Neural progenitor cell (in vitro differentiated cells): ENCODE measurements around the gene DDX10. TPM values are rescaled to one million over a fixed set of nuclear protein-coding genes. Genes with fewer than 3 reads are reported as not detected.

ENCODE experiments used
- DNase-seq: peaks from one replicate; pipeline ENCODE4 v3.0.0-alpha.2; 2016; ENCODE audit warnings: low spot score
- H2AFZ ChIP-seq: fragments of 200-600 bp; sonication (generic); replicated peaks from 2 replicates; pipeline ENCODE4 v1.6.1; 2016; ENCODE audit warnings: antibody characterized with exemption
- H3F3A ChIP-seq: fragments of 200-600 bp; sonication (generic); 2 replicates; pipeline ENCODE4 v1.6.1; 2016; ENCODE audit warnings: antibody characterized with exemption, low read depth
- H3K27ac ChIP-seq: fragments of 200-600 bp; sonication (generic); 2 replicates; pipeline ENCODE4 v1.5.1; 2016; ENCODE audit warnings: mild to moderate bottlenecking
- H3K27me3 ChIP-seq: fragments of 200-600 bp; sonication (generic); 2 replicates; pipeline ENCODE4 v1.6.1; 2016; ENCODE audit warnings: mild to moderate bottlenecking, moderate library complexity
- H3K36me3 ChIP-seq: fragments of 200-600 bp; sonication (generic); 2 replicates; pipeline ENCODE4 v1.5.1; 2016
- H3K4me1 ChIP-seq: fragments of 200-600 bp; sonication (generic); 2 replicates; pipeline ENCODE4 v1.6.1; 2016; ENCODE audit warnings: mixed run types
- H3K4me2 ChIP-seq: fragments of 200-600 bp; sonication (generic); 2 replicates; pipeline ENCODE4 v1.6.1; 2016
- H3K4me3 ChIP-seq: fragments of 200-600 bp; sonication (generic); 2 replicates; pipeline ENCODE4 v1.5.1; 2016
- H3K79me2 ChIP-seq: fragments of 200-600 bp; sonication (generic); 2 replicates; pipeline ENCODE4 v1.6.1; 2016; ENCODE audit warnings: low read depth
- H3K9ac ChIP-seq: fragments of 200-600 bp; sonication (generic); 2 replicates; pipeline ENCODE4 v1.6.1; 2016
- H3K9me3 ChIP-seq: fragments of 200-600 bp; sonication (generic); 2 replicates; pipeline ENCODE4 v1.5.1; 2016; ENCODE audit warnings: low read depth
- H4K20me1 ChIP-seq: fragments of 200-600 bp; sonication (generic); 2 replicates; pipeline ENCODE4 v1.6.1; 2016; ENCODE audit warnings: low read depth
- H3K27ac Mint-ChIP-seq: 3 replicates; pipeline ENCODE4 v1.8.0; 2021; ENCODE audit warnings: mixed read lengths
- H3K27me3 Mint-ChIP-seq: 2 replicates; pipeline ENCODE4 v1.8.0; 2022; ENCODE audit warnings: low read depth, mild to moderate bottlenecking, inconsistent platforms, moderate library complexity, mixed read lengths; ENCODE audit not compliant: insufficient read depth
- H3K36me3 Mint-ChIP-seq: 3 replicates; pipeline ENCODE4 v1.8.0; 2021; ENCODE audit warnings: mixed read lengths
- H3K4me1 Mint-ChIP-seq: 3 replicates; pipeline ENCODE4 v1.8.0; 2021; ENCODE audit warnings: mixed read lengths
- H3K4me3 Mint-ChIP-seq: 3 replicates; pipeline ENCODE4 v1.8.0; 2021; ENCODE audit warnings: mild to moderate bottlenecking, moderate library complexity, mixed read lengths
- H3K9me3 Mint-ChIP-seq: 3 replicates; pipeline ENCODE4 v1.8.0; 2020; ENCODE audit warnings: mixed read lengths
- EZH2 ChIP-seq: fragments of 200-600 bp; sonication (generic); IDR thresholded peaks from 2 replicates; pipeline ENCODE4 v1.6.1; 2017; ENCODE audit warnings: antibody characterized with exemption, mild to moderate bottlenecking, moderate library complexity
- EZH2phosphoT487 ChIP-seq: fragments of 200-600 bp; sonication (generic); IDR thresholded peaks from 2 replicates; pipeline ENCODE4 v1.6.1; 2017; ENCODE audit warnings: antibody characterized with exemption
- total RNA-seq: library from RNA; depleted of rRNA; stranded (reverse); fragments of >200 nt; gene quantifications from 2 replicates; pipeline ENCODE4 v1.2.3, GENCODE V29; 2015; ENCODE audit warnings: low replicate concordance
- TF ChIP-seq, protein P1 (sequence below): fragments of 200-600 bp; sonication (generic); IDR thresholded peaks from 2 replicates; pipeline ENCODE4 v1.5.1; 2017; ENCODE audit warnings: antibody characterized with exemption, mild to moderate bottlenecking

The DDX10 gene
- total RNA-seq, 1 donor from 2014 or later: 34.1 TPM

DNA sequence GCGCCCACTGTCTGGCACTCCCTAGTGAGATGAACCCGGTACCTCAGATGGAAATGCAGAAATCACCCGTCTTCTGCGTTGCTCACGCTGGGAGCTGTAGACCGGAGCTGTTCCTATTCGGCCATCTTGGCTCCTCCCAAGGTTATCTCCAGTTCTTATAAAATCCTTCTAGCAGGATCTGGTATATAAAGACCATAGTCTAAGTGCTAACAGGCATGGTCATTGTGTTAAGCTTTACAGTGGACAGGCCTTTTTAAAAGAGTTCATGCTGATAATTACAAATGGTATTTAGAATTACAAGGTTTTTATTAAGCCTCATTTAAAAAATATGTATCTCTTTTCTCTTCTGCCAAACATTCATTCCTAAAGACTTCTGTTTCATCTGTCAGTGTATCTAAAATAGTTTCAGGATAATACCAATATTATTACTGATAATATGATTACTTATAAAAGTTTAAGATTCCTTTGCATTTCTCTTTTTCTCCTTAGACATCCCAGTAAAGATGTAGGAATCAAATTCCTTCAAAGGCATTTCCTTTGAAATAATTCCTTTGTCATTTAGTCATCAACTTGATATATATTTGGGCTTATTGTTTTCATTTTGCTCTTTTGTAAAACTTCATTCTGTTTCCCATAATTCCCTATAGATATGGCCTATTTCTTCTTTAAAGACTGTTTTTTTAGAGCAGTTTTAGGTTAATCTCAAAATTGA is 20.7 kb downstream of the DDX10 start:
- Histone ChIP-seq H3K27me3 (no peaks in the 10 kb centered on the region), H3K27ac (no peak overlapping the region), H3K4me2 (no peak overlapping the region), H3F3A (no peaks in the 10 kb centered on the region), H2AFZ (no peak overlapping the region), H3K4me1 (no peaks in the 10 kb centered on the region), H3K36me3 (peaks cover 3% of the 10 kb centered on the region), H3K79me2 (no peaks in the 10 kb centered on the region), H3K9me3 (no peaks in the 10 kb centered on the region), H3K9ac (no peak overlapping the region), H4K20me1 (no peaks in the 10 kb centered on the region), H3K4me3 (no peak overlapping the region)
- TF ChIP-seq EZH2phosphoT487: no peak
- no peak for TF ChIP-seq EZH2
- TF ChIP-seq, protein P1, sequence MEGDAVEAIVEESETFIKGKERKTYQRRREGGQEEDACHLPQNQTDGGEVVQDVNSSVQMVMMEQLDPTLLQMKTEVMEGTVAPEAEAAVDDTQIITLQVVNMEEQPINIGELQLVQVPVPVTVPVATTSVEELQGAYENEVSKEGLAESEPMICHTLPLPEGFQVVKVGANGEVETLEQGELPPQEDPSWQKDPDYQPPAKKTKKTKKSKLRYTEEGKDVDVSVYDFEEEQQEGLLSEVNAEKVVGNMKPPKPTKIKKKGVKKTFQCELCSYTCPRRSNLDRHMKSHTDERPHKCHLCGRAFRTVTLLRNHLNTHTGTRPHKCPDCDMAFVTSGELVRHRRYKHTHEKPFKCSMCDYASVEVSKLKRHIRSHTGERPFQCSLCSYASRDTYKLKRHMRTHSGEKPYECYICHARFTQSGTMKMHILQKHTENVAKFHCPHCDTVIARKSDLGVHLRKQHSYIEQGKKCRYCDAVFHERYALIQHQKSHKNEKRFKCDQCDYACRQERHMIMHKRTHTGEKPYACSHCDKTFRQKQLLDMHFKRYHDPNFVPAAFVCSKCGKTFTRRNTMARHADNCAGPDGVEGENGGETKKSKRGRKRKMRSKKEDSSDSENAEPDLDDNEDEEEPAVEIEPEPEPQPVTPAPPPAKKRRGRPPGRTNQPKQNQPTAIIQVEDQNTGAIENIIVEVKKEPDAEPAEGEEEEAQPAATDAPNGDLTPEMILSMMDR: no peak
- Mint-ChIP-seq H3K4me1 (no peaks in the 10 kb centered on the region), H3K4me3 (no peak overlapping the region), H3K9me3 (peaks cover 10% of the 10 kb centered on the region), H3K27ac (no peak overlapping the region), H3K36me3 (peaks cover 44% of the 10 kb centered on the region), H3K27me3 (no peaks in the 10 kb centered on the region)
- DNase-seq: no peak

DNA sequence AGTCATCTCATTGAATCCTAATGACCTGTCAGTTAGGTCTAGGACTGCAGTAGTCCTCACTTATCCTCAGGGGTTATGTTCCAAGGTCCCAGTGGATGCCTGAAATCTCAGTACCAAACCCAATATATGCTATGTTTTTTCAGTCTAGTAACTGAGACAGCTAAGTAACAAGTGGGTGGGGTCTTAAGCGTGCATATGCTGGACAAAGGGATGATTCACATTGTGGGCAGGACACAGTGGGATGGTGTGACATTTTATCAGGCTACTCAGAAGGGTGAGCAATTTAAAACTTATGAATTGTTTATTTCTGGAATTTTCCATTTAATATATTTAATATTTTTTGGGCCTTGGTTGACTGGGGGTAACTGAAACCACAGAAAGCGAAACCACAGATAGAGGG is 29.0 kb downstream of the DDX10 start:
- Histone ChIP-seq H3K36me3 (no peaks in the 10 kb centered on the region), H2AFZ (no peak overlapping the region), H4K20me1 (no peaks in the 10 kb centered on the region), H3K27ac (no peak overlapping the region), H3K4me2 (no peak overlapping the region), H3F3A (no peaks in the 10 kb centered on the region), H3K4me1 (no peaks in the 10 kb centered on the region), H3K9me3 (no peaks in the 10 kb centered on the region), H3K79me2 (no peaks in the 10 kb centered on the region), H3K27me3 (no peaks in the 10 kb centered on the region), H3K9ac (no peak overlapping the region), H3K4me3 (no peak overlapping the region)
- Mint-ChIP-seq H3K27ac (no peak overlapping the region), H3K27me3 (no peaks in the 10 kb centered on the region), H3K4me1 (peaks cover 5% of the 10 kb centered on the region), H3K9me3 (no peaks in the 10 kb centered on the region), H3K36me3 (peaks cover 27% of the 10 kb centered on the region), H3K4me3 (no peak overlapping the region)
- DNase-seq: no peak
- TF ChIP-seq EZH2phosphoT487: no peak
- no peak for TF ChIP-seq EZH2
- TF ChIP-seq, protein P1: no peak

DNA sequence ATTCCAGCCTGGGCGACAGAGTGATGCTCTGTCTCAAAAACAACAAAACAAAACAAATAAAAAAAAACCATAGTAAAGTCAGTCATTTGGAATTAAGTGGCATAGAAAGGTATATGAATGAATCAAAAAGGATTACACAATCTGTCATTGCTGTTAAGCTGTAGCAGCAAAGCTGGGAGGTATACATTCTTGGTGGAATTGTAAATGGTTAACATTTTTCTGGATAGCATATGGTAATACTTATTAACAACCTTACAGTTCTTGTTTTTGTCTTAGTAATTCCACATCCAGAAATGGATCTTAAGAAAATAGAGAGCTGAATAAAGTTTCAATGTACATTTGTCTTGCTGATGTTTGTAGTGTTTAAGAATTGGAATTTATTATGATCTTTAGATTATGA is 30.0 kb downstream of the DDX10 start:
- Mint-ChIP-seq H3K9me3 (no peaks in the 10 kb centered on the region), H3K36me3 (peaks cover 21% of the 10 kb centered on the region), H3K4me3 (no peak overlapping the region), H3K27ac (no peak overlapping the region), H3K27me3 (no peaks in the 10 kb centered on the region), H3K4me1 (peaks cover 5% of the 10 kb centered on the region)
- Histone ChIP-seq H4K20me1 (no peaks in the 10 kb centered on the region), H3K4me3 (no peak overlapping the region), H3K4me2 (no peak overlapping the region), H2AFZ (no peak overlapping the region), H3K9ac (no peak overlapping the region), H3K36me3 (no peaks in the 10 kb centered on the region), H3F3A (no peaks in the 10 kb centered on the region), H3K79me2 (no peaks in the 10 kb centered on the region), H3K27ac (no peak overlapping the region), H3K27me3 (no peaks in the 10 kb centered on the region), H3K9me3 (no peaks in the 10 kb centered on the region), H3K4me1 (no peaks in the 10 kb centered on the region)
- TF ChIP-seq, protein P1: no peak
- TF ChIP-seq EZH2phosphoT487 (no peak), EZH2 (no peak)
- no peak for DNase-seq
